ENCODE measurements around the gene SEPTIN14.
"Not testable (repeated sequence)": the region's sequence is repeated elsewhere in the genome, so short reads cannot be mapped to it uniquely, and the experiment has no call there.

Gene SEPTIN14

GRCh38 chr7:55862652-55863051 lies at the start of gene SEPTIN14:
Gene SEPTIN14 (minus strand): TSS chr7:55862752. CDS start chr7:55861996, 756 bp downstream.
- DNase-seq (ENCODE audit: low read depth): not testable (repeated sequence)

- DNase-seq (ENCODE audit: low read depth): no peak
These were observed 41.6 kb upstream of the SEPTIN14 start for GRCh38 chr7:55903985-55904759.

- not testable (repeated sequence) for DNase-seq (ENCODE audit: low read depth)
These were observed 38.5 kb upstream of the SEPTIN14 start for GRCh38 chr7:55901059-55901458.

GRCh38 chr7:55898287-55898686 lies 35.7 kb upstream of the SEPTIN14 start:
- no peak for DNase-seq (ENCODE audit: low read depth)

- DNase-seq (ENCODE audit: low read depth): no peak
These were observed 32.5 kb upstream of the SEPTIN14 start for GRCh38 chr7:55895021-55895420.

- DNase-seq (ENCODE audit: low read depth): no peak
These were observed 31.4 kb upstream of the SEPTIN14 start for GRCh38 chr7:55893940-55894339.

GRCh38 chr7:55888378-55888777 lies 25.8 kb upstream of the SEPTIN14 start:
- not testable (repeated sequence) for DNase-seq (ENCODE audit: low read depth)

GRCh38 chr7:55887821-55888247 lies 25.3 kb upstream of the SEPTIN14 start:
- no peak for DNase-seq (ENCODE audit: low read depth)

- no peak for DNase-seq (ENCODE audit: low read depth)
These were observed 21.8 kb upstream of the SEPTIN14 start for GRCh38 chr7:55884321-55884720.

GRCh38 chr7:55878691-55879090 lies 16.1 kb upstream of the SEPTIN14 start:
- DNase-seq (ENCODE audit: low read depth): no peak

GRCh38 chr7:55877308-55877707 lies 14.8 kb upstream of the SEPTIN14 start:
- DNase-seq (ENCODE audit: low read depth): no peak

GRCh38 chr7:55873765-55874164 lies 11.2 kb upstream of the SEPTIN14 start:
- no peak for DNase-seq (ENCODE audit: low read depth)

GRCh38 chr7:55871932-55872485 lies 9.5 kb upstream of the SEPTIN14 start:
- no peak for DNase-seq (ENCODE audit: low read depth)

GRCh38 chr7:55868989-55869388 lies 6.4 kb upstream of the SEPTIN14 start:
- not testable (repeated sequence) for DNase-seq (ENCODE audit: low read depth)

- DNase-seq (ENCODE audit: low read depth): not testable (repeated sequence)
These were observed 17.4 kb downstream of the SEPTIN14 start for GRCh38 chr7:55845164-55845563.

- no peak for DNase-seq (ENCODE audit: low read depth)
These were observed 24.0 kb downstream of the SEPTIN14 start for GRCh38 chr7:55838595-55838994.

GRCh38 chr7:55827577-55827976 lies 35.0 kb downstream of the SEPTIN14 start:
- DNase-seq (ENCODE audit: low read depth): no peak

- DNase-seq (ENCODE audit: low read depth): no peak
These were observed 43.9 kb downstream of the SEPTIN14 start for GRCh38 chr7:55818686-55819085.

GRCh38 chr7:55797260-55797659 lies 65.3 kb downstream of the SEPTIN14 start:
- DNase-seq (ENCODE audit: low read depth): not testable (repeated sequence)

- DNase-seq (ENCODE audit: low read depth): no peak
These were observed 68.0 kb downstream of the SEPTIN14 start for GRCh38 chr7:55794527-55794926.

- no peak for DNase-seq (ENCODE audit: low read depth)
These were observed 70.5 kb downstream of the SEPTIN14 start for GRCh38 chr7:55792048-55792447.

- DNase-seq (ENCODE audit: low read depth): no peak
These were observed 74.8 kb downstream of the SEPTIN14 start for GRCh38 chr7:55787796-55788195.

GRCh38 chr7:55786901-55787300 lies 75.7 kb downstream of the SEPTIN14 start:
- DNase-seq (ENCODE audit: low read depth): no peak

GRCh38 chr7:55785444-55785843 lies 77.1 kb downstream of the SEPTIN14 start:
- not testable (repeated sequence) for DNase-seq (ENCODE audit: low read depth)

All from activated gamma-delta T cell treated with anti-CD3 and anti-CD28 coated beads, Interleukin-2, amount 50 U/mL, for 16 hours (primary cell).